SK-N-SH (cell line): Measurements from ENCODE around the gene TGFBR3.

ENCODE experiments used
- CHD2 ChIP-seq: fragments of 150-350 bp; IDR thresholded peaks from 2 replicates; pipeline ENCODE4 v1.6.1; 2018; ENCODE audit warnings: low read length; ENCODE audit not compliant: partially characterized antibody
- ELF1 ChIP-seq: IDR thresholded peaks from 2 replicates; pipeline ENCODE4 v1.4.0; 2012
- EZH2phosphoT487 ChIP-seq: fragments of 200-600 bp; sonication (generic); IDR thresholded peaks from 2 replicates; pipeline ENCODE4 v1.6.1; 2017; ENCODE audit warnings: low read depth, mixed run types, mild to moderate bottlenecking, antibody characterized with exemption, moderate library complexity, borderline replicate concordance
- FOXM1 ChIP-seq: IDR thresholded peaks from 2 replicates; pipeline ENCODE4 v1.4.0; 2012; ENCODE audit warnings: low read depth, mild to moderate bottlenecking
- MEF2A ChIP-seq: IDR thresholded peaks from 2 replicates; pipeline ENCODE4 v1.4.0; 2012; ENCODE audit warnings: low read depth, borderline replicate concordance
- RFX5 ChIP-seq: IDR thresholded peaks from 2 replicates; pipeline ENCODE4 v1.6.1; 2012; ENCODE audit warnings: mild to moderate bottlenecking, improper control_type of control experiment, low read length
- SIN3A ChIP-seq: IDR thresholded peaks from 2 replicates; pipeline ENCODE4 v1.6.1; 2012; ENCODE audit warnings: low read depth, mild to moderate bottlenecking, low read length, moderate library complexity, borderline replicate concordance
- USF2 ChIP-seq: fragments of 150-350 bp; IDR thresholded peaks from 2 replicates; pipeline ENCODE4 v1.6.1; 2017; ENCODE audit warnings: antibody characterized with exemption, low read length, low read depth, borderline replicate concordance
- TF ChIP-seq, protein P1 (sequence below): fragments of 200-600 bp; sonication (generic); IDR thresholded peaks from 2 replicates; pipeline ENCODE4 v1.6.1; 2017; ENCODE audit warnings: antibody characterized with exemption, mild to moderate bottlenecking, moderate library complexity

DNA sequence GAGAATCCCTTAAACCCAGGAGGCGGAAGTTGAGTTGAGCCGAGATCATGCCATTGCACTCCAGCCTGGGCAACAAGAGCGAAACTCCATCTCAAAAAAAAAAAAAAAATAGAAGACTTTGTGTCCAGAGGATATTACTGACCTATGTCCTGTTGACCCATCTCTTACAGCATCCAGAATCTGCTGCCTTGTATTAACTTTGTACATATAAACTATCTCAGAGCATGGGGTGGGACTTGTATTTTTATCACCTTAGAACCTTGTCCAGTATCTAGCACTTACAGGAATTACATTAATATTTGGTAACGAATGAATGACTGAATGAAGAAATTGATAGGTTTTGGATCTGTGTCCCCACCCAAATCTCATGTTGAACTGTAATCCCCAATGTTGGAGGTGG, 117.8 kb downstream of the TGFBR3 start:
- TF ChIP-seq, protein P1, sequence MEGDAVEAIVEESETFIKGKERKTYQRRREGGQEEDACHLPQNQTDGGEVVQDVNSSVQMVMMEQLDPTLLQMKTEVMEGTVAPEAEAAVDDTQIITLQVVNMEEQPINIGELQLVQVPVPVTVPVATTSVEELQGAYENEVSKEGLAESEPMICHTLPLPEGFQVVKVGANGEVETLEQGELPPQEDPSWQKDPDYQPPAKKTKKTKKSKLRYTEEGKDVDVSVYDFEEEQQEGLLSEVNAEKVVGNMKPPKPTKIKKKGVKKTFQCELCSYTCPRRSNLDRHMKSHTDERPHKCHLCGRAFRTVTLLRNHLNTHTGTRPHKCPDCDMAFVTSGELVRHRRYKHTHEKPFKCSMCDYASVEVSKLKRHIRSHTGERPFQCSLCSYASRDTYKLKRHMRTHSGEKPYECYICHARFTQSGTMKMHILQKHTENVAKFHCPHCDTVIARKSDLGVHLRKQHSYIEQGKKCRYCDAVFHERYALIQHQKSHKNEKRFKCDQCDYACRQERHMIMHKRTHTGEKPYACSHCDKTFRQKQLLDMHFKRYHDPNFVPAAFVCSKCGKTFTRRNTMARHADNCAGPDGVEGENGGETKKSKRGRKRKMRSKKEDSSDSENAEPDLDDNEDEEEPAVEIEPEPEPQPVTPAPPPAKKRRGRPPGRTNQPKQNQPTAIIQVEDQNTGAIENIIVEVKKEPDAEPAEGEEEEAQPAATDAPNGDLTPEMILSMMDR, result no peak
- no peak for TF ChIP-seq EZH2phosphoT487
- no peak for TF ChIP-seq USF2
- TF ChIP-seq RFX5, result no peak
- TF ChIP-seq FOXM1, result no peak
- no peak for TF ChIP-seq ELF1
- TF ChIP-seq CHD2, result no peak
- TF ChIP-seq SIN3A, result no peak
- no peak for TF ChIP-seq MEF2A
